H1 (cell line): Measurements from ENCODE around the gene MAN2C1. TPM values are rescaled to one million over a fixed set of nuclear protein-coding genes. Genes with fewer than 3 reads are reported as not detected.

ENCODE experiments used
- CTCF ChIA-PET: fragments of 300-600 bp; sonication (Branson Sonifier 250); formaldehyde crosslinking; loops from one replicate; lab custom pipeline; 2021; ENCODE audit not compliant: partially characterized antibody; lab: Charles Lee
- POLR2A ChIA-PET: fragments of 300-600 bp; sonication (Branson Sonifier 250); formaldehyde crosslinking; loops from one replicate; lab custom pipeline; 2021; ENCODE audit warnings: inconsistent platforms; ENCODE audit not compliant: partially characterized antibody; lab: Charles Lee
- DNase-seq, 2 experiments: peaks; one replicate each; pipeline versions ENCODE4 v3.0.0 to v3.0.0-alpha.2; 2010 to 2022; ENCODE audit warnings: low spot score in 2 of 2, low read depth in 1 of 2, mixed read lengths in 1 of 2
- FAIRE-seq: peaks from 2 replicates; lab custom pipeline; 2011; peaks lifted over from hg19 to GRCh38; lab: Jason Lieb, UNC
- H2AFZ ChIP-seq: 2 replicates; pipeline ENCODE4 v1.8.1; 2012; ENCODE audit warnings: low read length, inconsistent platforms
- H2AK5ac ChIP-seq: 2 replicates; pipeline ENCODE4 v1.6.1; 2013; ENCODE audit warnings: low read depth, low read length
- H2BK120ac ChIP-seq: replicated peaks from 2 replicates; pipeline ENCODE3; 2013; ENCODE audit warnings: low read depth, low read length, inconsistent platforms
- H2BK12ac ChIP-seq: 2 replicates; pipeline ENCODE4 v1.6.1; 2013; ENCODE audit warnings: low read depth, low read length
- H2BK15ac ChIP-seq: 2 replicates; pipeline ENCODE4 v1.6.1; 2013; ENCODE audit warnings: low read length
- H2BK20ac ChIP-seq: 2 replicates; pipeline ENCODE4 v1.6.1; 2013; ENCODE audit warnings: low read length
- H2BK5ac ChIP-seq: 2 replicates; pipeline ENCODE4 v1.6.1; 2013; ENCODE audit warnings: low read depth, low read length
- H3K14ac ChIP-seq: 2 replicates; pipeline ENCODE4 v1.6.1; 2013; ENCODE audit warnings: inconsistent platforms; ENCODE audit not compliant: insufficient read length
- H3K18ac ChIP-seq: 2 replicates; pipeline ENCODE4 v1.6.1; 2013; ENCODE audit warnings: low read length; ENCODE audit errors: extremely low read depth
- H3K23ac ChIP-seq: 2 replicates; pipeline ENCODE4 v1.6.1; 2013; ENCODE audit warnings: inconsistent platforms; ENCODE audit not compliant: insufficient read length
- H3K23me2 ChIP-seq: 2 replicates; pipeline ENCODE4 v1.6.1; 2013; ENCODE audit warnings: low read depth, low read length
- H3K27ac ChIP-seq: 2 replicates; pipeline ENCODE4 v1.6.1; 2011; ENCODE audit warnings: low read depth, low read length, inconsistent platforms
- H3K27me3 ChIP-seq, 4 experiments: replicated peaks in 1 of 4; 1 replicate in 1 of 4; 2 replicates in 3 of 4; pipeline versions ENCODE4 v1.6.1 to v1.8.1; 2011 to 2013; ENCODE audit warnings: low read length in 3 of 4, mild to moderate bottlenecking in 3 of 4, inconsistent platforms in 2 of 4, mixed read lengths in 2 of 4, moderate library complexity in 1 of 4; ENCODE audit not compliant: control insufficient read depth in 3 of 4, insufficient read depth in 3 of 4; ENCODE audit errors: extremely low read depth in 1 of 4
- H3K36me3 ChIP-seq, 4 experiments: 2 replicates each; pipeline versions ENCODE4 v1.6.1 to v1.8.1; 2011 to 2013; ENCODE audit warnings: mild to moderate bottlenecking in 4 of 4, low read length in 3 of 4, moderate library complexity in 2 of 4, control low read depth in 1 of 4, inconsistent platforms in 1 of 4; ENCODE audit not compliant: insufficient read depth in 4 of 4, control insufficient read depth in 2 of 4
- H3K4ac ChIP-seq: replicated peaks from 2 replicates; pipeline ENCODE3; 2013; ENCODE audit warnings: low read length, low read depth, mixed read lengths, inconsistent platforms; ENCODE audit not compliant: insufficient read length
- H3K4me1 ChIP-seq, 4 experiments: replicated peaks in 1 of 4; 1 replicate in 1 of 4; 2 replicates in 3 of 4; pipeline versions ENCODE4 v1.6.1 to v1.8.1; 2011 to 2013; ENCODE audit warnings: low read length in 3 of 4, inconsistent platforms in 2 of 4, mixed read lengths in 1 of 4; ENCODE audit not compliant: insufficient read depth in 4 of 4, control insufficient read depth in 3 of 4
- H3K4me2 ChIP-seq, 2 experiments: 2 replicates each; pipeline versions ENCODE4 v1.6.1 to v1.8.1; 2011 to 2013; ENCODE audit warnings: low read depth in 2 of 2, low read length in 2 of 2, control low read depth in 1 of 2, inconsistent platforms in 1 of 2, mild to moderate bottlenecking in 1 of 2; ENCODE audit not compliant: insufficient read depth in 1 of 2
- H3K4me3 ChIP-seq, 4 experiments: fragments of 200-600, 300-600 bp in 1 of 4; sonication (generic), shearing (Covaris generic), sonication (Bioruptor Twin) in 1 of 4; 2 replicates each; pipeline versions ENCODE4 v1.5.1 to v1.8.1; 2011 to 2016; ENCODE audit warnings: low read length in 4 of 4, low read depth in 3 of 4, control low read depth in 2 of 4, inconsistent platforms in 2 of 4, mild to moderate bottlenecking in 2 of 4, mixed read lengths in 1 of 4, moderate library complexity in 1 of 4; ENCODE audit not compliant: insufficient read depth in 2 of 4; ENCODE audit errors: extremely low read depth in 1 of 4
- H3K56ac ChIP-seq: replicated peaks from 2 replicates; pipeline ENCODE3; 2013; ENCODE audit warnings: low read depth, mild to moderate bottlenecking, mixed read lengths, low read length, inconsistent platforms; ENCODE audit not compliant: insufficient read length
- H3K79me1 ChIP-seq: 2 replicates; pipeline ENCODE4 v1.6.1; 2013; ENCODE audit warnings: low read depth, low read length, control low read depth
- H3K79me2 ChIP-seq, 2 experiments: 2 replicates each; pipeline versions ENCODE4 v1.6.1 to v1.8.1; 2012 to 2013; ENCODE audit warnings: low read length in 2 of 2, mild to moderate bottlenecking in 2 of 2, inconsistent platforms in 1 of 2; ENCODE audit not compliant: insufficient read depth in 2 of 2, control insufficient read depth in 1 of 2
- H3K9ac ChIP-seq, 4 experiments: replicated peaks in 1 of 4; 1 replicate in 1 of 4; 2 replicates in 3 of 4; pipeline versions ENCODE4 v1.6.1 to v1.8.1; 2011 to 2013; ENCODE audit warnings: low read depth in 3 of 4, low read length in 3 of 4, control low read depth in 2 of 4, mild to moderate bottlenecking in 2 of 4, moderate library complexity in 2 of 4, inconsistent platforms in 1 of 4; ENCODE audit errors: extremely low read depth in 1 of 4
- H3K9me3 ChIP-seq, 2 experiments: 2 replicates each; pipeline versions ENCODE4 v1.6.1 to v1.8.1; 2012 to 2013; ENCODE audit warnings: mild to moderate bottlenecking in 2 of 2, moderate library complexity in 2 of 2, control low read depth in 1 of 2, inconsistent platforms in 1 of 2, low read depth in 1 of 2, low read length in 1 of 2, mixed read lengths in 1 of 2; ENCODE audit not compliant: insufficient read depth in 2 of 2
- H4K20me1 ChIP-seq, 2 experiments: replicated peaks in 1 of 2; 2 replicates each; pipeline versions ENCODE3 to v1.8.1; 2011 to 2013; ENCODE audit warnings: inconsistent platforms in 2 of 2, low read length in 2 of 2, mild to moderate bottlenecking in 1 of 2; ENCODE audit not compliant: insufficient read depth in 2 of 2, control insufficient read depth in 1 of 2
- H4K5ac ChIP-seq: 2 replicates; pipeline ENCODE4 v1.6.1; 2013; ENCODE audit warnings: low read length, low read depth, mixed read lengths, inconsistent platforms; ENCODE audit not compliant: insufficient read length
- H4K8ac ChIP-seq: 2 replicates; pipeline ENCODE4 v1.8.0; 2013; ENCODE audit warnings: mild to moderate bottlenecking, moderate library complexity, low read length, inconsistent platforms; ENCODE audit not compliant: insufficient read depth; ENCODE audit errors: extremely low read depth
- H4K91ac ChIP-seq: replicated peaks from 2 replicates; pipeline ENCODE3; 2013; ENCODE audit warnings: low read length, mixed read lengths, inconsistent platforms; ENCODE audit not compliant: insufficient read length
- EZH2 ChIP-seq: fragments of 200-600 bp; sonication (generic); IDR thresholded peaks from 2 replicates; pipeline ENCODE4 v1.7.1; 2012; ENCODE audit warnings: low read depth, mild to moderate bottlenecking, moderate library complexity, low read length, inconsistent platforms; ENCODE audit not compliant: severe bottlenecking
- JUND ChIP-seq: IDR thresholded peaks from 2 replicates; pipeline ENCODE4 v1.6.1; 2011; ENCODE audit warnings: mild to moderate bottlenecking, improper control_type of control experiment, low read length
- SP2 ChIP-seq: IDR thresholded peaks from 2 replicates; pipeline ENCODE4 v1.6.1; 2012; ENCODE audit warnings: mild to moderate bottlenecking, low read length, inconsistent platforms
- TAF7 ChIP-seq: optimal IDR thresholded peaks from 2 replicates; pipeline ENCODE3; 2011; ENCODE audit warnings: low read depth, mild to moderate bottlenecking, inconsistent platforms, low read length, moderate library complexity, borderline replicate concordance
- WGBS, 2 experiments: shearing (Covaris generic) in 1 of 2; methylation state at CpG; one replicate each; pipeline versions ENCODE4 v1.1.6 to v1.1.7; 2013 to 2015; ENCODE audit warnings: low lambda C conversion rate in 2 of 2, mixed read lengths in 2 of 2, inconsistent platforms in 1 of 2, low coverage in 1 of 2, missing lambda C conversion rate in 1 of 2; ENCODE audit not compliant: insufficient replicate concordance in 2 of 2, insufficient coverage in 1 of 2, insufficient read length in 1 of 2; ENCODE audit errors: extremely low coverage in 1 of 2, missing lambda C conversion rate in 1 of 2; 5-methylcytosine and 5-hydroxymethylcytosine counted together
- polyA plus RNA-seq, 7 experiments: library from polyadenylated mRNA; depleted of rRNA in 3 of 7; stranded (reverse) in 5 of 7; unstranded in 2 of 7; fragments of >200 nt in 5 of 7; fragments of 200-250 nt in 2 of 7; gene quantifications; 1 replicate in 5 of 7; 2 replicates in 1 of 7; 4 replicates in 1 of 7; pipeline versions ENCODE4 v1.2.1 to v1.2.3, GENCODE V29; 2011 to 2013; ENCODE audit warnings: missing spikeins in 2 of 7, mixed read lengths in 2 of 7
- total RNA-seq: library from RNA; stranded (reverse); fragmentation: NEBNext Ultra II Directional; extraction: Animal tissue kit (Norgen Biotek cat#: 25700); gene quantifications from 2 replicates; pipeline ENCODE4 v1.2.1, GENCODE V29; 2021

The MAN2C1 gene
- total and polyA plus RNA-seq, 2 of the 8 experiments (the other 6 are each of a cell fraction or from before 2014, with no cell fraction given) = 56.3 to 88.9 TPM

DNA sequence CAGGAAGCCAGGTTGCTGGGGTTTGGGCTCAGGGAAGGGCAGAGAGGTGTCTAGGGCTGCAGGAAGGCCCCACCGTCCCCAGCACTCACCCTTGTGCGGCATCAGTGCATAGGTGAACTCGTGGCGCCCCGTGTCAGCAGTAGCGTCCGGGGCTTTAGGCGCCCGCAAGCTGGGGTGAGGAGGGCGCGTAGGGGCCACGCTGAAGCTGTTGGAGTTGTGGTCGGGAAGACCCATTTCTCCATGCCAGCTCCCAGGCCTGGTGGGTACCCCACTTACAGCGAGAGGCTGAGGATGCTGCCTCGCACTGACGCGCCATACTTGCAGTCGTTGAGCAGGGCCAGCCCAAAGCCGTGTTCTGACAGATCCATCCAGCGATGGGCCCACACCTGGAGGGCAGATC is 11.9 kb downstream of the MAN2C1 start:
- FAIRE-seq = no peak
- Histone ChIP-seq H4K5ac (no peak overlapping the region), H4K20me1 (peaks cover 0 to 7% of the 10 kb centered on the region in 2 experiments), H2BK20ac (no peak overlapping the region), H3K9me3 (no peaks in the 10 kb centered on the region), H3K4me2 (no peak overlapping the region), H2AFZ (no peak overlapping the region), H2AK5ac (no peak overlapping the region), H3K27ac (no peak overlapping the region), H3K27me3 (no peaks in the 10 kb centered on the region), H3K9ac (no peak overlapping the region), H2BK12ac (no peak overlapping the region), H3K36me3 (peaks cover 0 to 19% (median 1%) of the 10 kb centered on the region in 4 experiments; a peak in 5 of 8 replicates), H3K23me2 (no peaks in the 10 kb centered on the region), H4K8ac (no peak overlapping the region), H3K4ac (no peak overlapping the region), H2BK5ac (no peak overlapping the region), H2BK15ac (no peak overlapping the region), H3K4me3 (no peak overlapping the region)
- CTCF ChIA-PET = interaction anchor here (0.7 to 1.1 kb wide), 2 partner anchors 11 to 16 kb away, joined by 3 read pairs; no protein-coding TSS in a partner anchor
- POLR2A ChIA-PET = interaction anchor here (0.9 to 5.7 kb wide), 4 partner anchors 8 to 20 kb away, joined by 3 to 40 read pairs (median 6); partner anchors contain the start of genes MAN2C1 and NEIL1
- TF ChIP-seq EZH2 = no peak
- no peak for TF ChIP-seq JUND
- TF ChIP-seq SP2 = no peak
- no peak for TF ChIP-seq TAF7
- TF ChIP-seq, all 59 proteins: peak for 0
- Histone ChIP-seq H3K14ac (no peak overlapping the region), H3K56ac (no peak overlapping the region), H3K79me2 (no peaks in the 10 kb centered on the region), H3K4me1 (no peaks in the 10 kb centered on the region), H4K91ac (no peak overlapping the region), H3K79me1 (no peaks in the 10 kb centered on the region; the same call in 1 of the 2 replicates), H2BK120ac (no peak overlapping the region), H3K23ac (no peak overlapping the region), H3K18ac (no peak overlapping the region)
- WGBS, 2 experiments = 98% methylated on average over 20 of the region's 20 CpGs; no CpG with 5 or more reads in 1 of the 2 experiments
- no peak for DNase-seq
